GM21529 (cell line): ENCODE data around the gene TAF6L.
A peak's percentile ranks its signal among the peaks of the same experiment; 100 is the strongest.
"Not testable (repeated sequence)": the region's sequence is repeated elsewhere in the genome, so short reads cannot be mapped to it uniquely, and the experiment has no call there.

Experiments
- ATAC-seq: cut with Tn5 transposase; IDR thresholded peaks from one replicate; pipeline ENCODE4 v1.9.1; 2021; ENCODE audit not compliant: unreplicated experiment

Gene TAF6L

GRCh38 chr11:62805076-62805892 lies 34.1 kb downstream of the TAF6L start, which contains the start of gene NXF1:
Gene NXF1, minus strand, starts transcription at chr11:62805440. Its CDS starts 84 bp downstream, at chr11:62805356.
- ATAC-seq, result peak; percentile 80

- no peak for ATAC-seq
These were observed 34.8 kb downstream of the TAF6L start for GRCh38 chr11:62805961-62806441.

GRCh38 chr11:62806611-62807121 lies 35.5 kb downstream of the TAF6L start:
- ATAC-seq, result no peak

GRCh38 chr11:62810748-62811147 lies 39.6 kb downstream of the TAF6L start:
- no peak for ATAC-seq

- no peak for ATAC-seq
These were observed 40.5 kb downstream of the TAF6L start for GRCh38 chr11:62811659-62812058.

- ATAC-seq, result no peak
These were observed 45.4 kb downstream of the TAF6L start for GRCh38 chr11:62816557-62816956.

- ATAC-seq, result no peak
These were observed 45.9 kb downstream of the TAF6L start for GRCh38 chr11:62817129-62817528.

- ATAC-seq, result no peak
These were observed 52.5 kb downstream of the TAF6L start for GRCh38 chr11:62823677-62824076.

- not testable (repeated sequence) for ATAC-seq
These were observed 56.9 kb downstream of the TAF6L start for GRCh38 chr11:62828130-62828529.

GRCh38 chr11:62830904-62831519 lies 59.8 kb downstream of the TAF6L start:
- ATAC-seq, result no peak

GRCh38 chr11:62831520-62832335 lies 60.5 kb downstream of the TAF6L start, which contains the start of gene STX5:
Gene STX5, minus strand, starts transcription at chr11:62832051. Its CDS starts 808 bp downstream, at chr11:62831243.
- ATAC-seq, result peak; percentile 77

- peak; percentile 4 for ATAC-seq
These were observed 61.4 kb downstream of the TAF6L start, which contains the start of gene TEX54 for GRCh38 chr11:62832336-62833234. Gene TEX54, minus strand, starts transcription at chr11:62832841.

- ATAC-seq, result no peak
These were observed 64.1 kb downstream of the TAF6L start for GRCh38 chr11:62835336-62835735.
